Endothelial cell of umbilical vein (primary cell): ENCODE data around the gene NAV2.
A peak's percentile ranks its signal among the peaks of the same experiment; 100 is the strongest.

Experiments used
- EZH2 ChIP-seq: IDR thresholded peaks from 2 replicates; pipeline ENCODE4 v1.6.1; 2012; ENCODE audit warnings: borderline replicate concordance, low read depth, mild to moderate bottlenecking, moderate library complexity, low read length, inconsistent platforms; ENCODE audit not compliant: severe bottlenecking
- GATA2 ChIP-seq: IDR thresholded peaks from 2 replicates; pipeline ENCODE4 v1.7.0; 2011; ENCODE audit warnings: low read depth, mild to moderate bottlenecking, moderate library complexity, mixed read lengths, low read length; ENCODE audit not compliant: insufficient read length, insufficient read depth
- JUN ChIP-seq: IDR thresholded peaks from 2 replicates; pipeline ENCODE4 v1.6.1; 2011; ENCODE audit warnings: borderline replicate concordance, low read depth; ENCODE audit not compliant: insufficient read length, insufficient read depth
- POLR2A ChIP-seq: IDR thresholded peaks from 2 replicates; pipeline ENCODE4 v1.6.1; 2012; ENCODE audit warnings: low read depth, mild to moderate bottlenecking, control low read depth, low read length
- TF ChIP-seq, protein P1 (sequence below), 2 donors: IDR thresholded peaks; 1 replicate in 1 of 2; 2 replicates in 1 of 2; pipeline ENCODE4 v1.5.1; 2011; ENCODE audit warnings: low read length in 2 of 2, mild to moderate bottlenecking in 2 of 2, moderate library complexity in 2 of 2, control low read depth in 1 of 2, inconsistent platforms in 1 of 2, low read depth in 1 of 2; ENCODE audit not compliant: insufficient read depth in 1 of 2; ENCODE audit errors: extremely low read depth in 1 of 2
- TF ChIP-seq, protein P2 (sequence below): IDR thresholded peaks from 2 replicates; pipeline ENCODE4 v1.6.1; 2011; ENCODE audit not compliant: insufficient read depth, insufficient read length

DNA sequence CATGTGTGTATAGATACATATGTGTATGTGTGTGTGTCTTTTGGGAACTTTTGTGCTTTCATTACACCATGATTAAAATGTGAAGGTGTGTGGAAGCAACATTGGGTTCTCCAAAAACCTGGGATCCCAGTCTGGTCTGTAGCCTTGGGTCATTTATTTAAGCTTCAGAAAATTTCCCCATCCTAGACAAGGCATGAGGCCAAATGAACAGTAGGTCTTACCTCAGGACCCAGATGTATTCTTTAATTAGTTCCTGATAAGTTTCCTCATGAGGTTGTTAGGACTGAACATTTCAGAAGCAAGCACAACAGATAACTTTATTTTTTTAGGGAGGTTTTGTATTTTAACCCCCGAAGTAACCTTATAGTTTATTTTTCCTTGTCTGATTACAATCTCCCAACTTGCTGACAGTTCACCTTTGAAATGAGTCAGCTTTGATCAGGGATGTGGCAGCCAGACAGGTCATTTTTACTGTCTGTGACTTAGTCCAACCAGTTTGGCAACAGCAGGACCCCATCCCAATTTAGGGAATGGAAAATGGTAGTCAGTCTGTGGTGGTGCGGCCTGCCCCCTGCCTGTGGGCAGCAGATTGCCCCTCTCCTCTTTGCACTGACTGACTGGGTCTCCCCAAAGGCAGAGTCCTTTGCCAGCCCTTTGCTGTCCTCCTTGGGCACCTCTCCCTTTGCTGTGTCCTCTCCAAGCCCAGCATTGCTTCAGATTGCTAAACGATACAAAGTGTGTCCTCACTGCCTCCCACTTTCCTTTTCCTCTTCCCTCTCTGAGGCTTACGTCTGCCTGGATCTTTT lies 88.3 kb downstream of the NAV2 start:
- TF ChIP-seq, protein P1, sequence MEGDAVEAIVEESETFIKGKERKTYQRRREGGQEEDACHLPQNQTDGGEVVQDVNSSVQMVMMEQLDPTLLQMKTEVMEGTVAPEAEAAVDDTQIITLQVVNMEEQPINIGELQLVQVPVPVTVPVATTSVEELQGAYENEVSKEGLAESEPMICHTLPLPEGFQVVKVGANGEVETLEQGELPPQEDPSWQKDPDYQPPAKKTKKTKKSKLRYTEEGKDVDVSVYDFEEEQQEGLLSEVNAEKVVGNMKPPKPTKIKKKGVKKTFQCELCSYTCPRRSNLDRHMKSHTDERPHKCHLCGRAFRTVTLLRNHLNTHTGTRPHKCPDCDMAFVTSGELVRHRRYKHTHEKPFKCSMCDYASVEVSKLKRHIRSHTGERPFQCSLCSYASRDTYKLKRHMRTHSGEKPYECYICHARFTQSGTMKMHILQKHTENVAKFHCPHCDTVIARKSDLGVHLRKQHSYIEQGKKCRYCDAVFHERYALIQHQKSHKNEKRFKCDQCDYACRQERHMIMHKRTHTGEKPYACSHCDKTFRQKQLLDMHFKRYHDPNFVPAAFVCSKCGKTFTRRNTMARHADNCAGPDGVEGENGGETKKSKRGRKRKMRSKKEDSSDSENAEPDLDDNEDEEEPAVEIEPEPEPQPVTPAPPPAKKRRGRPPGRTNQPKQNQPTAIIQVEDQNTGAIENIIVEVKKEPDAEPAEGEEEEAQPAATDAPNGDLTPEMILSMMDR (IDR thresholded peaks at IDR 0.05; ENCODE audit: extremely low read depth in 1 of 2, insufficient read depth in 1 of 2, low read depth in 1 of 2, low read length in 2 of 2): peak in 1 of 2 donors; percentile 32
- no peak for TF ChIP-seq POLR2A
- no peak for TF ChIP-seq JUN
- no peak for TF ChIP-seq EZH2
- TF ChIP-seq, protein P2, sequence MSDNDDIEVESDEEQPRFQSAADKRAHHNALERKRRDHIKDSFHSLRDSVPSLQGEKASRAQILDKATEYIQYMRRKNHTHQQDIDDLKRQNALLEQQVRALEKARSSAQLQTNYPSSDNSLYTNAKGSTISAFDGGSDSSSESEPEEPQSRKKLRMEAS: no peak
- peak; percentile 40 for TF ChIP-seq GATA2
